ENCODE results near the gene OAT.

OAT gene

GRCh38 chr10:124386186-124387077 is 32.3 kb downstream of the OAT start:
- WGBS (ENCODE audit: extremely low coverage, insufficient coverage, low lambda C conversion rate): no CpG with 5 or more reads among the region's 21 CpGs
- no peak overlapping the region for H3K56ac ChIP-seq (ENCODE audit: low read length)
- H3K4me3 ChIP-seq (ENCODE audit: low read length): no peak overlapping the region
- no peak overlapping the region for H3K23ac ChIP-seq (ENCODE audit: low read length)
- no peak overlapping the region for H3K27ac ChIP-seq (ENCODE audit: low read depth, low read length)
- H3K27me3 ChIP-seq (ENCODE audit: insufficient read depth, low read length, poor library complexity): no peaks in the 10 kb centered on the region
- H2BK5ac ChIP-seq (ENCODE audit: low read length): no peak overlapping the region
- H4K5ac ChIP-seq (ENCODE audit: low read length): no peak overlapping the region
- H3K9ac ChIP-seq (ENCODE audit: low read length): no peak overlapping the region
- no peak overlapping the region for H3K4ac ChIP-seq (ENCODE audit: low read depth, low read length)
- no peaks in the 10 kb centered on the region for H3K79me2 ChIP-seq (ENCODE audit: control insufficient read depth, insufficient read depth, low read length)
- no peak overlapping the region for H4K8ac ChIP-seq (ENCODE audit: low read depth, low read length)
- no peaks in the 10 kb centered on the region for H3K79me1 ChIP-seq (ENCODE audit: low read length)
- no peaks in the 10 kb centered on the region for H3K4me1 ChIP-seq (ENCODE audit: control insufficient read depth, low read depth, low read length)
- peak; percentile 64 for DNase-seq
- H2AK5ac ChIP-seq (ENCODE audit: low read length): no peak overlapping the region
- H2BK120ac ChIP-seq (ENCODE audit: low read depth, low read length): no peak overlapping the region
- no peak overlapping the region for H3K4me2 ChIP-seq (ENCODE audit: low read length)
- no peak overlapping the region for H3K18ac ChIP-seq (ENCODE audit: low read length)
- no peaks in the 10 kb centered on the region for H3K36me3 ChIP-seq (ENCODE audit: control insufficient read depth, insufficient read depth, low read length)
- no peak overlapping the region for H2BK15ac ChIP-seq (replicated peaks; ENCODE audit: low read depth)

- H3K79me2 ChIP-seq (ENCODE audit: control insufficient read depth, insufficient read depth, low read length): no peaks in the 10 kb centered on the region
- H2BK15ac ChIP-seq (replicated peaks; ENCODE audit: low read depth): no peak overlapping the region
- DNase-seq: no peak
- no peak overlapping the region for H2AK5ac ChIP-seq (ENCODE audit: low read length)
- no peak overlapping the region for H3K23ac ChIP-seq (ENCODE audit: low read length)
- H4K8ac ChIP-seq (ENCODE audit: low read depth, low read length): no peak overlapping the region
- no peak overlapping the region for H3K4me2 ChIP-seq (ENCODE audit: low read length)
- no peak overlapping the region for H3K4me3 ChIP-seq (ENCODE audit: low read length)
- no peak overlapping the region for H3K18ac ChIP-seq (ENCODE audit: low read length)
- H2BK120ac ChIP-seq (ENCODE audit: low read depth, low read length): no peak overlapping the region
- WGBS (ENCODE audit: extremely low coverage, insufficient coverage, low lambda C conversion rate): no CpG with 5 or more reads among the region's 12 CpGs
- H3K27ac ChIP-seq (ENCODE audit: low read depth, low read length): no peak overlapping the region
- H3K4me1 ChIP-seq (ENCODE audit: control insufficient read depth, low read depth, low read length): no peaks in the 10 kb centered on the region
- H3K36me3 ChIP-seq (ENCODE audit: control insufficient read depth, insufficient read depth, low read length): no peaks in the 10 kb centered on the region
- H2BK5ac ChIP-seq (ENCODE audit: low read length): no peak overlapping the region
- H4K5ac ChIP-seq (ENCODE audit: low read length): no peak overlapping the region
- no peak overlapping the region for H3K4ac ChIP-seq (ENCODE audit: low read depth, low read length)
- H3K9ac ChIP-seq (ENCODE audit: low read length): no peak overlapping the region
- no peaks in the 10 kb centered on the region for H3K79me1 ChIP-seq (ENCODE audit: low read length)
- no peaks in the 10 kb centered on the region for H3K27me3 ChIP-seq (ENCODE audit: insufficient read depth, low read length, poor library complexity)
- H3K56ac ChIP-seq (ENCODE audit: low read length): no peak overlapping the region
These were observed 33.0 kb downstream of the OAT start for GRCh38 chr10:124385627-124386185.

- Histone ChIP-seq H3K79me2 (ENCODE audit: control insufficient read depth, insufficient read depth, low read length) (no peaks in the 10 kb centered on the region), H3K4me2 (ENCODE audit: low read length) (no peak overlapping the region), H3K56ac (ENCODE audit: low read length) (no peak overlapping the region), H3K9ac (ENCODE audit: low read length) (no peak overlapping the region), H3K4ac (ENCODE audit: low read depth, low read length) (no peak overlapping the region), H2BK15ac (replicated peaks; ENCODE audit: low read depth) (no peak overlapping the region), H2BK5ac (ENCODE audit: low read length) (no peak overlapping the region), H3K4me1 (ENCODE audit: control insufficient read depth, low read depth, low read length) (no peaks in the 10 kb centered on the region), H3K18ac (ENCODE audit: low read length) (no peak overlapping the region), H4K5ac (ENCODE audit: low read length) (no peak overlapping the region), H3K4me3 (ENCODE audit: low read length) (no peak overlapping the region), H3K36me3 (ENCODE audit: control insufficient read depth, insufficient read depth, low read length) (no peaks in the 10 kb centered on the region), H3K27me3 (ENCODE audit: insufficient read depth, low read length, poor library complexity) (no peaks in the 10 kb centered on the region), H2AK5ac (ENCODE audit: low read length) (no peak overlapping the region), H3K79me1 (ENCODE audit: low read length) (no peaks in the 10 kb centered on the region), H4K8ac (ENCODE audit: low read depth, low read length) (no peak overlapping the region), H2BK120ac (ENCODE audit: low read depth, low read length) (no peak overlapping the region), H3K23ac (ENCODE audit: low read length) (no peak overlapping the region), H3K27ac (ENCODE audit: low read depth, low read length) (no peak overlapping the region)
- no CpG with 5 or more reads among the region's 7 CpGs for WGBS (ENCODE audit: extremely low coverage, insufficient coverage, low lambda C conversion rate)
- no peak for DNase-seq
These were observed 34.0 kb downstream of the OAT start for GRCh38 chr10:124384591-124385190.

DNA sequence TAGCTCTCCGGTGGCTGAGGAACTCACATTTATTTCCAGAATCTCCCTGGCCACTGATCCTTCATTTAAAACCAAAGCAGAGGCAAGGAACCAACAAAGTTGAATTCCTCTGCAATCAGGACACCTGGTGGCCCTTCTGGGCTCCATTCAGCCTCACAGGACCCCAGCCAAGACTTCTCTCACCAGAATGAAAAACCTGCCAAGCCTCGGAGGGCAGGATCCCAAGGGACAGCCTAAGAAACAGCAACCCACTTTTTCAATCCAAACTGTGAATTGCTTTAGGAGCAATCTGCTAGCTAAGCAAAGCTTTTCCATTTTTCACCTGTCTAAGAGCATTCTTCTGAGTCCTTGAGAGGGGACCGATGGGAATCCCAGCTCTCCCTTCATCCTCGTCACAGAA is 34.6 kb downstream of the OAT start:
- no peaks in the 10 kb centered on the region for H3K27me3 ChIP-seq (ENCODE audit: insufficient read depth, low read length, poor library complexity)
- DNase-seq: peak; percentile 8
- H3K4me2 ChIP-seq (ENCODE audit: low read length): no peak overlapping the region
- no peak overlapping the region for H3K4ac ChIP-seq (ENCODE audit: low read depth, low read length)
- no peak overlapping the region for H2BK120ac ChIP-seq (ENCODE audit: low read depth, low read length)
- H3K18ac ChIP-seq (ENCODE audit: low read length): no peak overlapping the region
- no peaks in the 10 kb centered on the region for H3K36me3 ChIP-seq (ENCODE audit: control insufficient read depth, insufficient read depth, low read length)
- no peak overlapping the region for H4K5ac ChIP-seq (ENCODE audit: low read length)
- H2BK15ac ChIP-seq (replicated peaks; ENCODE audit: low read depth): no peak overlapping the region
- H2BK5ac ChIP-seq (ENCODE audit: low read length): no peak overlapping the region
- H3K79me2 ChIP-seq (ENCODE audit: control insufficient read depth, insufficient read depth, low read length): no peaks in the 10 kb centered on the region
- H2AK5ac ChIP-seq (ENCODE audit: low read length): no peak overlapping the region
- no peaks in the 10 kb centered on the region for H3K4me1 ChIP-seq (ENCODE audit: control insufficient read depth, low read depth, low read length)
- H3K4me3 ChIP-seq (ENCODE audit: low read length): no peak overlapping the region
- no peak overlapping the region for H3K9ac ChIP-seq (ENCODE audit: low read length)
- H3K79me1 ChIP-seq (ENCODE audit: low read length): no peaks in the 10 kb centered on the region
- H3K27ac ChIP-seq (ENCODE audit: low read depth, low read length): no peak overlapping the region
- H4K8ac ChIP-seq (ENCODE audit: low read depth, low read length): no peak overlapping the region
- no peak overlapping the region for H3K56ac ChIP-seq (ENCODE audit: low read length)
- no peak overlapping the region for H3K23ac ChIP-seq (ENCODE audit: low read length)
- WGBS (ENCODE audit: extremely low coverage, insufficient coverage, low lambda C conversion rate): no CpG with 5 or more reads among the region's 4 CpGs

DNA sequence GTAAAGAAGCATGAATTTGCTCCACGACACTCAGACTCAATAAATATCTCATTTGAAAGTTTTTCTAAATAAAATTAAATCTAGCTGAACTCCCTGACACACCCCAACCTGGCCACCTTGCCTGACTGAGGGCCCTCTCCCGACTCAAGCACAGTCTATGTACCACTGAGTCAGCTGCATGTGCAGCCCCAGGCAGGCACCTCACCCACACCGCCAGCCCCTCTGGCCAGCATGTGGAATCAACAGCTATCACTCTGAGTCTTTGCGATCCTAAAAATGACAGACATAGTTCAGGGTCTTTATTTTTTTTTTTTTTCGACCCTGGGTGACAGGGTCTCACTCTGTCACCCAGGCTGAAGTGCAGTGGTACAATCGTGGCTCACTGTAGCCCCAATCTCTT is 35.2 kb downstream of the OAT start:
- H2BK120ac ChIP-seq (ENCODE audit: low read depth, low read length): no peak overlapping the region
- H3K4me1 ChIP-seq (ENCODE audit: control insufficient read depth, low read depth, low read length): no peaks in the 10 kb centered on the region
- no peaks in the 10 kb centered on the region for H3K79me1 ChIP-seq (ENCODE audit: low read length)
- H3K79me2 ChIP-seq (ENCODE audit: control insufficient read depth, insufficient read depth, low read length): no peaks in the 10 kb centered on the region
- no peak overlapping the region for H3K9ac ChIP-seq (ENCODE audit: low read length)
- H3K27me3 ChIP-seq (ENCODE audit: insufficient read depth, low read length, poor library complexity): no peaks in the 10 kb centered on the region
- H4K8ac ChIP-seq (ENCODE audit: low read depth, low read length): no peak overlapping the region
- H3K18ac ChIP-seq (ENCODE audit: low read length): no peak overlapping the region
- H2BK5ac ChIP-seq (ENCODE audit: low read length): no peak overlapping the region
- H2AK5ac ChIP-seq (ENCODE audit: low read length): no peak overlapping the region
- no peaks in the 10 kb centered on the region for H3K36me3 ChIP-seq (ENCODE audit: control insufficient read depth, insufficient read depth, low read length)
- no CpG with 5 or more reads among the region's 6 CpGs for WGBS (ENCODE audit: extremely low coverage, insufficient coverage, low lambda C conversion rate)
- H2BK15ac ChIP-seq (replicated peaks; ENCODE audit: low read depth): no peak overlapping the region
- no peak for DNase-seq
- H3K4me3 ChIP-seq (ENCODE audit: low read length): no peak overlapping the region
- no peak overlapping the region for H3K4me2 ChIP-seq (ENCODE audit: low read length)
- no peak overlapping the region for H3K56ac ChIP-seq (ENCODE audit: low read length)
- H3K4ac ChIP-seq (ENCODE audit: low read depth, low read length): no peak overlapping the region
- H4K5ac ChIP-seq (ENCODE audit: low read length): no peak overlapping the region
- H3K27ac ChIP-seq (ENCODE audit: low read depth, low read length): no peak overlapping the region
- H3K23ac ChIP-seq (ENCODE audit: low read length): no peak overlapping the region
